ENCODE measurements around the gene BTD.

BTD gene

DNA sequence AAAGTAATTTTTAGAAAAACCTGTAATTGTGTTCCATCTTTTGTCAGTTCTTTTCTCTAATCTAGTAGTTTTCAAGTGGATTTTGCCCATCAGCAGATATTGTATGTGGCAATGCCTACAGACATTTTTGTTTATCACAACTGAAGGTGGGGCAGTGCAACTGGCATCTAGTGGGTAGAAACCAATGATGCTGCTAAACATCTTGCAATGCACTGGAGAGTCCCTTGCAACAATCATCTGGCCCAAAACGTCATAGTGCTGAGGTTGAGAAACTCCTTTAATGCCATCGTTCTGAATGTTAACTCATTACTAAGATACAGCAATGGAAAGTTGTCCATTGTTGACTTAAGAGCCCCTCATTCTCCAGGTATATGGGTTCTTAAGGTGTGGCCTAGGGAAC lies 80.1 kb downstream of the BTD start:
- TF ChIP-seq ZBTB7A (IDR thresholded peaks at IDR 0.05; ENCODE audit: low read depth), result no peak
- no peak for TF ChIP-seq TCF12 (IDR thresholded peaks at IDR 0.05; ENCODE audit: low read depth)
- no peak for TF ChIP-seq EP300 (IDR thresholded peaks at IDR 0.05; ENCODE audit: borderline replicate concordance)
- TF ChIP-seq NFIC (IDR thresholded peaks at IDR 0.05), result no peak
- no peak for TF ChIP-seq CREB1 (IDR thresholded peaks at IDR 0.05; ENCODE audit: low read depth)

DNA sequence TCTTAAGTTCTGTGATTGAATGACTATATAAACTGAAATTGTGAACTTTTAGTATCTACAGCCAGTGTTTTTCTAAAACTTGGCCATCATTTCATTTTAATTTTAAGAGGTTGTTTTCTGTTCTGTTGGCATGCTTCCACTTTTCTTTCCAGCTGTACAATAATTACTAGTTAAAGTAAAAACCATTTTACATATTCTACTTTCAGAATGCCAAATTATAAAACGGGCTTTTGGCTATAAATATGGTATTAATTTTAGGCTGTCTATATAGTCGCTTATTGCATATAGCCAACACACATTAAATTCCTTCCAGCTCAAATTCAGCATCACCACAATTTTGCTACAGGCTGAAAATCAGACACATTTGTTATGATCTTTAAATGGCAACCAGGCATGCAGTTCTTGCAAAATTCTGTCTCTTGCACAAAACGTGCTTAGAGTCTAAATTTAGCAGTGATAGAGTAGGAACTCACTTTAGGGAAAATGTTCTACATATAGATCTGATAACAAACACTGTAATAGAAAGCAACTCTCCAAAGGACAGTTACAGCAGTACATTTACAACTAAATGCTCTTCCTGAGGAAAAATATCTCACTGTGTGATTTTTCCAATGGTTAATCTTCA lies 81.1 kb downstream of the BTD start:
- TF ChIP-seq NFIC (IDR thresholded peaks at IDR 0.05) (no peak), CEBPB (IDR thresholded peaks at IDR 0.05) (no peak), RAD21 (IDR thresholded peaks at IDR 0.05; ENCODE audit: low read depth) (no peak), EGR1 (IDR thresholded peaks at IDR 0.05) (no peak), CREB1 (IDR thresholded peaks at IDR 0.05; ENCODE audit: low read depth) (no peak), TCF12 (IDR thresholded peaks at IDR 0.05; ENCODE audit: low read depth) (no peak)

DNA sequence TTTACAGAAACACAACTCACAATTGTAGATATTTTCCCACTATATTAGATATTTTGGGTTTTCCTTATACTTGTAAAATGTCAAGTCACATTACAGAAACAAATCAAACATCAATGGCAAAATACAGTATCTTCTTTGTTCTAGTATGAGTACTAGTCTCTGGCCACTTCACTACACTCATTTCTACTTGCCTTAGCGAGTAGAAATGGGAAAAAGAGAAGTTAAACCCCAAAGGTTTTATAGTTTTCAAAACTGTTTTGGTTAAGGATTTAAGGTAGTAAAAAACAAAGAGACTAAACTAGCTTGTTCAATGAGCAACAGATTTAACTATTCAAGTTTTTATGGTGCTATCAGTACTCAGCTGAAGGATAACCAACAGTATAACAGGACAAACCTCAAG lies 81.7 kb downstream of the BTD start:
- TF ChIP-seq, protein P1, sequence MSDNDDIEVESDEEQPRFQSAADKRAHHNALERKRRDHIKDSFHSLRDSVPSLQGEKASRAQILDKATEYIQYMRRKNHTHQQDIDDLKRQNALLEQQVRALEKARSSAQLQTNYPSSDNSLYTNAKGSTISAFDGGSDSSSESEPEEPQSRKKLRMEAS (IDR thresholded peaks at IDR 0.05), result no peak
- TF ChIP-seq TCF12 (IDR thresholded peaks at IDR 0.05; ENCODE audit: low read depth) (no peak), EGR1 (IDR thresholded peaks at IDR 0.05) (no peak), CREB1 (IDR thresholded peaks at IDR 0.05; ENCODE audit: low read depth) (no peak)

DNA sequence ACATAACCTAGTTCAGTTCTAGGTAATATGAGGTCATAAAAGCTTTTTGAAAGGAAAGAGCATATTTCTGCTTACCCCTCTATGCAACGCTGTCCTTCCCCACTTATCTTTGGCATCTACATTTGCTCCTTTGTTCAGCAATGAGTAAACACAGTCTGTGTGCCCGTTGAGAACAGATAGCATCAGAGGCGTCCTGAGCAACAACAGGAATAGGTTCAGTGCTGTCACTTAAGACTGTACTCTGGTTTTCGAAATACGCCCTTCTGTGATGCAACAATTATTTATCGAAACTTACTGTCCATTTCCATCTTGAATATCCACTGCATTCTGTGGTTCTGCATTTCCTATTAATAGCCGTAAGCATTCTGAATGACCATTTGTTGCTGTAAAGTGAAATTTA lies 84.4 kb downstream of the BTD start:
- TF ChIP-seq EGR1 (IDR thresholded peaks at IDR 0.05) (no peak), TAF1 (IDR thresholded peaks at IDR 0.05; ENCODE audit: low read depth) (no peak), YY1 (IDR thresholded peaks at IDR 0.05; ENCODE audit: low read depth) (no peak), CREB1 (IDR thresholded peaks at IDR 0.05; ENCODE audit: low read depth) (no peak), CEBPB (IDR thresholded peaks at IDR 0.05) (no peak), NFIC (IDR thresholded peaks at IDR 0.05) (no peak), TEAD4 (IDR thresholded peaks at IDR 0.05) (no peak), TCF12 (IDR thresholded peaks at IDR 0.05; ENCODE audit: low read depth) (no peak), FOXM1 (IDR thresholded peaks at IDR 0.05; ENCODE audit: borderline replicate concordance, low read depth) (no peak)
- TF ChIP-seq, protein P2, sequence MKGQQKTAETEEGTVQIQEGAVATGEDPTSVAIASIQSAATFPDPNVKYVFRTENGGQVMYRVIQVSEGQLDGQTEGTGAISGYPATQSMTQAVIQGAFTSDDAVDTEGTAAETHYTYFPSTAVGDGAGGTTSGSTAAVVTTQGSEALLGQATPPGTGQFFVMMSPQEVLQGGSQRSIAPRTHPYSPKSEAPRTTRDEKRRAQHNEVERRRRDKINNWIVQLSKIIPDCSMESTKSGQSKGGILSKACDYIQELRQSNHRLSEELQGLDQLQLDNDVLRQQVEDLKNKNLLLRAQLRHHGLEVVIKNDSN (IDR thresholded peaks at IDR 0.05), result no peak
- TF ChIP-seq, protein P1 (IDR thresholded peaks at IDR 0.05), result no peak

DNA sequence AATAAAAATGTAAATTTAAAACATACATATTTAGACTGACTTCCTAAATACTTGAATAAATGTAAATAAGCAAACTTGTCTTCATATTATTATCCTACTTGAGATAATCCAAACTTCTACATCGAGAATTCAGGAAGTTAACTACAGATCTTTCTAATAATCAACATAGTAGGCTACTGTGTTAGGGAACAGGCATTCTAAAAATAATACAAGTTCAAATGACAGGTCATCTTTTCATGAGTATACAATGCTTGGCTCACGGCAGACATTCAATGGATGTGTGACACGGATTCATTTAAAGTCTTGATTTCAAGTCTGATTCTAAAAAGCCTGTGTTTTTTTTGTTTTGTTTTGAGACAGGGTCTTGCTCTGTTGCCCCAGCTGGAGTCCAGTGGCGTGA lies 88.7 kb downstream of the BTD start:
- TF ChIP-seq CEBPB (IDR thresholded peaks at IDR 0.05), result no peak
- TF ChIP-seq EGR1 (IDR thresholded peaks at IDR 0.05), result no peak
- TF ChIP-seq, protein P1 (IDR thresholded peaks at IDR 0.05), result no peak

DNA sequence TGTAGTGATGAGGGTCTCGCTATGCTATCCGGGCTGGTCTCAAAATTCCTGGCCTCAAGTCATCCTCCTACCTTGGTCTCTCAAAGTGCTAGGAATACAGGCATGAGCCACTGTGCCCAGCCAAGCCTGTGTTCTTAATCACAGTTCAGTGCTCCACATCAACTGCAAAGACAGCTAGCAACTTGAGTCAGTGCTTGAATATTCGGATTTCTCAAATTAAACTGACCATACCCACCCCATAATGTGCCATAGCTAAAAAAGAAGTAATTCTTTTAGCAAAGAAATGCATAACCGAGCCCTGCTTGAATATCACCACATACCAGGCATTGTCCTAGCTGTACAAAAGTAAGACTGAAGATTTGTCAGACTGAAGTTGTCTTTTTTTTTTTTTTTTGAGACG lies 89.2 kb downstream of the BTD start:
- TF ChIP-seq TCF12 (IDR thresholded peaks at IDR 0.05; ENCODE audit: low read depth) (no peak), ZBTB7A (IDR thresholded peaks at IDR 0.05; ENCODE audit: low read depth) (no peak), EGR1 (IDR thresholded peaks at IDR 0.05) (no peak), CREB1 (IDR thresholded peaks at IDR 0.05; ENCODE audit: low read depth) (no peak), RAD21 (IDR thresholded peaks at IDR 0.05; ENCODE audit: low read depth) (no peak), FOXM1 (IDR thresholded peaks at IDR 0.05; ENCODE audit: borderline replicate concordance, low read depth) (no peak), TAF1 (IDR thresholded peaks at IDR 0.05; ENCODE audit: low read depth) (no peak), CEBPB (IDR thresholded peaks at IDR 0.05) (no peak), NFIC (IDR thresholded peaks at IDR 0.05) (no peak), EP300 (IDR thresholded peaks at IDR 0.05; ENCODE audit: borderline replicate concordance) (no peak), TEAD4 (IDR thresholded peaks at IDR 0.05) (no peak), YY1 (IDR thresholded peaks at IDR 0.05; ENCODE audit: low read depth) (no peak)
- TF ChIP-seq, protein P2 (IDR thresholded peaks at IDR 0.05), result no peak
- TF ChIP-seq, protein P3, sequence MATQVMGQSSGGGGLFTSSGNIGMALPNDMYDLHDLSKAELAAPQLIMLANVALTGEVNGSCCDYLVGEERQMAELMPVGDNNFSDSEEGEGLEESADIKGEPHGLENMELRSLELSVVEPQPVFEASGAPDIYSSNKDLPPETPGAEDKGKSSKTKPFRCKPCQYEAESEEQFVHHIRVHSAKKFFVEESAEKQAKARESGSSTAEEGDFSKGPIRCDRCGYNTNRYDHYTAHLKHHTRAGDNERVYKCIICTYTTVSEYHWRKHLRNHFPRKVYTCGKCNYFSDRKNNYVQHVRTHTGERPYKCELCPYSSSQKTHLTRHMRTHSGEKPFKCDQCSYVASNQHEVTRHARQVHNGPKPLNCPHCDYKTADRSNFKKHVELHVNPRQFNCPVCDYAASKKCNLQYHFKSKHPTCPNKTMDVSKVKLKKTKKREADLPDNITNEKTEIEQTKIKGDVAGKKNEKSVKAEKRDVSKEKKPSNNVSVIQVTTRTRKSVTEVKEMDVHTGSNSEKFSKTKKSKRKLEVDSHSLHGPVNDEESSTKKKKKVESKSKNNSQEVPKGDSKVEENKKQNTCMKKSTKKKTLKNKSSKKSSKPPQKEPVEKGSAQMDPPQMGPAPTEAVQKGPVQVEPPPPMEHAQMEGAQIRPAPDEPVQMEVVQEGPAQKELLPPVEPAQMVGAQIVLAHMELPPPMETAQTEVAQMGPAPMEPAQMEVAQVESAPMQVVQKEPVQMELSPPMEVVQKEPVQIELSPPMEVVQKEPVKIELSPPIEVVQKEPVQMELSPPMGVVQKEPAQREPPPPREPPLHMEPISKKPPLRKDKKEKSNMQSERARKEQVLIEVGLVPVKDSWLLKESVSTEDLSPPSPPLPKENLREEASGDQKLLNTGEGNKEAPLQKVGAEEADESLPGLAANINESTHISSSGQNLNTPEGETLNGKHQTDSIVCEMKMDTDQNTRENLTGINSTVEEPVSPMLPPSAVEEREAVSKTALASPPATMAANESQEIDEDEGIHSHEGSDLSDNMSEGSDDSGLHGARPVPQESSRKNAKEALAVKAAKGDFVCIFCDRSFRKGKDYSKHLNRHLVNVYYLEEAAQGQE (IDR thresholded peaks at IDR 0.05; ENCODE audit: low read depth), result no peak
- TF ChIP-seq, protein P1 (IDR thresholded peaks at IDR 0.05), result no peak

DNA sequence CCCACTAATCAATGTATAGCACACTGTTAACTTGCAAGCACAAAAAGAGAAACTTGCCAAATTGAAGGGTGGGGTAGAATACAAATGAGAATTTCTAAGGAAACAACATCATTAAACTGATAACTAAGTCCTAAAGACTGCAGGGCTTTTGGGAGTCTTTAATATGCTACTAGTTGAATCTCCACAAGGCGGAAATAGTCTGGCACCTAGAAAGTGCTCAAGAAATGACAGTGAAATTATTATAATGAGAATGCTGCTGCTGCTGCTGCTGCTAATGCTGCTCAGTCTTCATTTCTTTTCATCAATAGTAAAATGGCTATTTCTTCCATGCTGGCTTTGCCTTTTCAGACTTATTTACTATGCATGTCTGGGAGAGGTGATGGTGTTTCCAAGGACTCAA lies 91.8 kb downstream of the BTD start:
- TF ChIP-seq CEBPB (IDR thresholded peaks at IDR 0.05) (no peak), TAF1 (IDR thresholded peaks at IDR 0.05; ENCODE audit: low read depth) (no peak), EGR1 (IDR thresholded peaks at IDR 0.05) (no peak), RAD21 (IDR thresholded peaks at IDR 0.05; ENCODE audit: low read depth) (no peak), TCF12 (IDR thresholded peaks at IDR 0.05; ENCODE audit: low read depth) (no peak), YY1 (IDR thresholded peaks at IDR 0.05; ENCODE audit: low read depth) (no peak), ZBTB7A (IDR thresholded peaks at IDR 0.05; ENCODE audit: low read depth) (no peak), FOXM1 (IDR thresholded peaks at IDR 0.05; ENCODE audit: borderline replicate concordance, low read depth) (no peak), CREB1 (IDR thresholded peaks at IDR 0.05; ENCODE audit: low read depth) (no peak), EP300 (IDR thresholded peaks at IDR 0.05; ENCODE audit: borderline replicate concordance) (no peak), NFIC (IDR thresholded peaks at IDR 0.05) (no peak), TEAD4 (IDR thresholded peaks at IDR 0.05) (no peak)
- TF ChIP-seq, protein P1 (IDR thresholded peaks at IDR 0.05), result no peak
- TF ChIP-seq, protein P2 (IDR thresholded peaks at IDR 0.05), result no peak
- TF ChIP-seq, protein P3 (IDR thresholded peaks at IDR 0.05; ENCODE audit: low read depth), result no peak

Data from Ishikawa (cell line).